ENCODE results near the gene NUTF2. TPM values are rescaled to one million over a fixed set of nuclear protein-coding genes. Genes with fewer than 3 reads are reported as not detected.

NUTF2 gene
- total and polyA plus RNA-seq, 2 of the 8 experiments (the other 6 are each of a cell fraction or from before 2014, with no cell fraction given) = 219 to 377 TPM

- TF ChIP-seq CHD7 (IDR thresholded peaks at IDR 0.05; ENCODE audit: insufficient replicate concordance, low read length) (no peak), E2F6 (IDR thresholded peaks at IDR 0.05) (no peak), TAF1 (IDR thresholded peaks at IDR 0.05; ENCODE audit: low read depth, low read length) (peak; percentile 84), CHD2 (IDR thresholded peaks at IDR 0.05; ENCODE audit: low read length) (peak; percentile 56; the same call in 1 of the 2 replicates), KDM4A (IDR thresholded peaks at IDR 0.05; ENCODE audit: low read depth, low read length, severe bottlenecking) (peak; percentile 55), SUZ12 (IDR thresholded peaks at IDR 0.05; ENCODE audit: low read length) (no peak), POLR2AphosphoS5 (IDR thresholded peaks at IDR 0.05; ENCODE audit: low read depth, low read length) (peak; percentile 52)
These were observed 26.1 kb downstream of the NUTF2 start, which contains the start of gene EDC4 (continued) for GRCh38 chr16:67872631-67873434.
